ENCODE measurements around the gene RAB12.
A peak's percentile ranks its signal among the peaks of the same experiment; 100 is the strongest.
"Not testable (repeated sequence)": the region's sequence is repeated elsewhere in the genome, so short reads cannot be mapped to it uniquely, and the experiment has no call there.

Gene RAB12

GRCh38 chr18:8639762-8640161, 30.5 kb downstream of the RAB12 start:
- TF ChIP-seq CTCF (conservative IDR thresholded peaks at IDR 0.05; ENCODE audit: control insufficient read depth, insufficient read depth, low read depth, low read length) = no peak
- H3K4me3 ChIP-seq (ENCODE audit: control insufficient read depth, low read depth, low read length) = no peak overlapping the region
- DNase-seq (ENCODE audit: low read depth) = no peak

GRCh38 chr18:8643326-8643878, 34.2 kb downstream of the RAB12 start:
- no peak overlapping the region for H3K4me3 ChIP-seq (ENCODE audit: control insufficient read depth, low read depth, low read length)
- no peak for TF ChIP-seq CTCF (conservative IDR thresholded peaks at IDR 0.05; ENCODE audit: control insufficient read depth, insufficient read depth, low read depth, low read length)
- DNase-seq (ENCODE audit: low read depth) = no peak

- H3K4me3 ChIP-seq (ENCODE audit: control insufficient read depth, low read depth, low read length); DNase-seq (ENCODE audit: low read depth): not testable (repeated sequence)
Measured at GRCh38 chr18:8647359-8647758, 38.1 kb downstream of the RAB12 start.

- DNase-seq (ENCODE audit: low read depth); H3K4me3 ChIP-seq (ENCODE audit: control insufficient read depth, low read depth, low read length): not testable (repeated sequence)
Measured at GRCh38 chr18:8651478-8652261, 42.4 kb downstream of the RAB12 start.

GRCh38 chr18:8654503-8655451, 45.5 kb downstream of the RAB12 start:
- TF ChIP-seq CTCF (conservative IDR thresholded peaks at IDR 0.05; ENCODE audit: control insufficient read depth, insufficient read depth, low read depth, low read length) = peak; percentile 69
- peak; percentile 36 for DNase-seq (ENCODE audit: low read depth)
- H3K4me3 ChIP-seq (ENCODE audit: control insufficient read depth, low read depth, low read length) = no peak overlapping the region

GRCh38 chr18:8656232-8656631, 47.0 kb downstream of the RAB12 start:
- H3K4me3 ChIP-seq (ENCODE audit: control insufficient read depth, low read depth, low read length) = no peak overlapping the region
- TF ChIP-seq CTCF (conservative IDR thresholded peaks at IDR 0.05; ENCODE audit: control insufficient read depth, insufficient read depth, low read depth, low read length) = no peak
- DNase-seq (ENCODE audit: low read depth) = no peak

GRCh38 chr18:8657050-8657820, 48.0 kb downstream of the RAB12 start:
- no peak overlapping the region for H3K4me3 ChIP-seq (ENCODE audit: control insufficient read depth, low read depth, low read length)
- no peak for DNase-seq (ENCODE audit: low read depth)
- TF ChIP-seq CTCF (conservative IDR thresholded peaks at IDR 0.05; ENCODE audit: control insufficient read depth, insufficient read depth, low read depth, low read length) = no peak
